HUDEP-2 (cell line): ENCODE results near the gene CSRNP2.

Source experiments
- DNase-seq, 76 experiments: peaks; one replicate each; lab custom pipeline; 2025; ENCODE audit not compliant: unreplicated experiment in 76 of 76; lab: John Stamatoyannopoulos, UW

CSRNP2 gene, protein sequence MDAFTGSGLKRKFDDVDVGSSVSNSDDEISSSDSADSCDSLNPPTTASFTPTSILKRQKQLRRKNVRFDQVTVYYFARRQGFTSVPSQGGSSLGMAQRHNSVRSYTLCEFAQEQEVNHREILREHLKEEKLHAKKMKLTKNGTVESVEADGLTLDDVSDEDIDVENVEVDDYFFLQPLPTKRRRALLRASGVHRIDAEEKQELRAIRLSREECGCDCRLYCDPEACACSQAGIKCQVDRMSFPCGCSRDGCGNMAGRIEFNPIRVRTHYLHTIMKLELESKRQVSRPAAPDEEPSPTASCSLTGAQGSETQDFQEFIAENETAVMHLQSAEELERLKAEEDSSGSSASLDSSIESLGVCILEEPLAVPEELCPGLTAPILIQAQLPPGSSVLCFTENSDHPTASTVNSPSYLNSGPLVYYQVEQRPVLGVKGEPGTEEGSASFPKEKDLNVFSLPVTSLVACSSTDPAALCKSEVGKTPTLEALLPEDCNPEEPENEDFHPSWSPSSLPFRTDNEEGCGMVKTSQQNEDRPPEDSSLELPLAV

DNA sequence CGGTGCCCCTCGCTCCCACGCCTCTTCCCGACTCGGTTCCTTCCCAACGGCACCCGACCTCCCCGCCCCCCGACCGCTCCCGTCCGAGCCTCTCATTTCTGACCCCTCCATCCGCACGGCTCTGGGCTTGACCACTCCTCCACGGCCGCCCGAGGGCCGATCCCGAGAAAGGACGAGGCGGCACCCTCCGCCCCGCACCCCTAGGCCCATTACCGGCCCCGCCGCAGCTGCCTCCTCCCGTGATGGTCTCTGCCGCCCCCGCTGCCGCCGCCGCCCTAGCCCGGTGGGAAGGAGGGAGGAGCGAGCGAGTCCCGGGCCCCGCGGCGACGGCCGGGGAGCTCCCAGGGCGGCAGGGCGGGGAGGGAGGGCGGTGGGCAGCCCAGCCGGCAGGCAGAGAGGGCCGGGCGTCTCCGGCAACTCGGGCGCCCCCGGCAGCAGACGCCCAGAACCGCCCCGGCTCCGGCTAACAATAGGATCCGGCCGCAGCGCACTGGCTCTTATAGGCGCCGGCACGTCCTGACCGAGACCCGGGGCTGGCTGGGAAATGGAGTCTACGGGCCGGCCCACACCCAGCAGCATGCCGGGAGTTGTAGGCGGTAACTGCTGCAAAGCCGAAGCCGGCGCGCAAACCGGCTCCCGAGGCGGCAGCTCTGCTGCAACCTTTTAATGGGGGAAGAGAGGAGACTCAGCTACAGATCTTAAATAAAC lies at the start of gene CSRNP2:
Gene CSRNP2 (minus strand): TSS at position 471 of the 708 bp plus-strand sequence. CDS start 7,035 bp downstream, outside the sequence.
- peak in 75 of 76 experiments; percentile 36 to 96 (median 89) for DNase-seq

DNA sequence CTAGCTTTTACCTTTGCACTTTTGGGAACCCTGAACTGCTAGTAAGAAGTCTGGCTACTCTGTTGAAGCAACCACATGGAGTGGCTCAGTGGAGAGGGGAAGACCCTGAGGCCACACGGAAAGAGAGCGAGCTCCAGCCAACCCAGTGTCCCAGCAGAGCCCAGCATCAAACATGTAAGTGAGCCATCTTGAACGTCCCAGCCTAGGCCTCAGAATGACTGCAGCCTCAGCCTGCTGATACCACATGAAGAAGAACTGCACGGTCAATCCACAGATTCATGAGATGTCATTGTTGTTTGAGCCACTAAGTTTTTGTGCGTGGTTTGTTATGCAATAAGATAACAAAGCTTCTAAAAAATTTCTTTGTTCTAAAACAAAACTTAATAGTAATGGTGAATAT lies 49.3 kb upstream of the CSRNP2 start:
- no peak for DNase-seq

DNA sequence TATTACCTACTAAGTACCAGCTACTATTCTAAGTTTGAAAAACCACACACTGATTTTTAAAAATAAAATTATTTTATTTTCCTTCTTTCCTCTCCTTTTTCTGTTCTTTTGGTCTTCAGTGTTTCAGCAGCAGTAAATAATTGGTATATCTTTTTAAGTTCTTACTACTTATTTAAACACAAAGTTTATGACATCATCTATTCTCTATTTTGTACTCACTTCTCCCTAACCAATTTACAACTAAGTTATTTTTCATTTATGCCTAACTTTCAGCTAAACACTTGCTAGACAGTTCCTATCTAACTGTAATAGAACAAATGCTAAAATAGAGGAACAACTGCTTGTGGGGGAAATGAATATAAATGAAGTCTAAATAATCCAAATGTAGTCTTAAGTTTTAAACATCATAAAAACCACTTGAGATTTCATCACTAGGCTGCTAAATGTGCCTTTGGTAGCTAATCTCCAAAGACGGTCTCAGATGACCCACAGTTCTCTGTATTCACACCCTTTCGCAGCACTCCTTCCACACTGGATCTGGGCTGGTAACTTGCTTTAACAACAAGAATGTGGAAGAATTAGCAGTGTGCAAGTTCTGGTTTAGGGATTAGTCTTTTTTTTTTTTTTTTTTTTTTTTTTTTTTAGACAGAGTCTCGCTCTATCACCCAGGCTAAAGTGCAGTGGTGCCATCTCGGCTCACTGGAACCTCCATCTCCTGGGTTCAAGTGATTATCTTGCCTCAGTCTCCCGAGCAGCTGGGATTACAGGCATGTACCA lies 48.5 kb upstream of the CSRNP2 start:
- DNase-seq, result no peak

DNA sequence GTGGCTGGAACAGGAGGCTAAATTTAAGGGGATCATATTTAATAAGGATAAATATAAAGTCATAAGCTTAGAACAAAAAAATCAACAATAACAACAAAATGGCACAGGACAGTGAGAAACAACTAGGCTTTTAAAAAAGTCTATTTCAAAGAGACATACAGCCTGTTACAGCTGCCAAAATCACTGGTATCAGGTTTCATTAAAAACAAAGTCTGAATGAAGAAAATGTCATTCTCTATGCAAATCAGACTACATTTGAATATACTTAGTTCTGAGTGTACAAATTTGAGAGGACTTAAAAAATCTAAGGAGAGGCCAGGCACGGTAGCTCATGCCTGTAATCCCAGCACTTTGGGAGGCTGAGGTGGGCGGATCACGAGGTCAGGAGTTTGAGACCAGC lies 45.5 kb upstream of the CSRNP2 start:
- DNase-seq, result no peak

DNA sequence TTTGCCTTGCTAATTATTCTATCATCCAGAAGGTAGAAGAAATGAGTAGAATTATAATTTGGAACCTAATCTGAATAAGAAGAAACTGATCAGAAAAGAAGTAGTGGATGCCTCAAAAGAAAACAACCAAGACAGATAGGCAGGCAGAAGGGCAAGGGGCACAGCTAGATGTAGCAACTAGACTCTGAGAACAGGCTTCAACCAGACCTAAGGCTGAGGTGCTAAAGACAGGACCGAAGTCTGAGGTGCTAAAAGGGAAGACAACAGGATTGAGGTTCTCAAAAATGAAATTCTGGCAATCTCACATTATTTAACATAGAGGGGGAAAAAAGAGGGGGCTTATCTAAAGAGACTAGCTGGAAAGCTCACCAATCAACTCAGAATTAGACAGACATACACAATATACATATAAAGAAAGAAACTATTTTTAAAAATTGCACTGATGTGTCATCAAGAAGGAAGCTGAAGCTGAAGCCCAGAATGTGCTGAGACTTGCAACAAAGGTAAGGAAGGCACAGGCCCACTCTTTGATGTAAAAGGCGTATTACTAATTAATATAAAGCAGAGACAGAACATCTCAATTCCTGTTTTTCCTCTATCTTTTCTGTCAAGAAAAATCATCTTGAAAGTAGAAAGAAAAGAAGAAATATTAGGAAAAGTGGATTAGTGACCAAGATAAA lies 43.8 kb upstream of the CSRNP2 start:
- DNase-seq, result no peak

DNA sequence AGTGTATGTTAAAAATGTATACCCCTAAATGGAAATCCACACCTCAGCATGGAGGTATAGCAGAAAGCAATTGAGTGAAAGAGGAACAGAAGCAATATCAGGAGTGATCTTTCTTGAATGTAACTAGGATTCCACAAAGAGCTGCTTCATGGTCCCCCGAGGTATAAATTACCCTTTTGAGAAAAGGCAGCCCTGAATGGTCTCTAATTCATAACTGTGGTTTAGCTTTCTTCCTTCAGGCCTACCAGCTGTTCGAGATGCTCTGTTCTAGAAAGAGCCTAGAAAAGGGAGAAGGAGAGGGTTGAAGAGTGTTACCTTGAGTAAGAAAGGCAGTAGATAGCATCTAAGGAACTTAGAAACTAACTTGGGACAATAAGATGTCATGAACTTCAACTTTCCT lies 42.9 kb upstream of the CSRNP2 start:
- no peak for DNase-seq

DNA sequence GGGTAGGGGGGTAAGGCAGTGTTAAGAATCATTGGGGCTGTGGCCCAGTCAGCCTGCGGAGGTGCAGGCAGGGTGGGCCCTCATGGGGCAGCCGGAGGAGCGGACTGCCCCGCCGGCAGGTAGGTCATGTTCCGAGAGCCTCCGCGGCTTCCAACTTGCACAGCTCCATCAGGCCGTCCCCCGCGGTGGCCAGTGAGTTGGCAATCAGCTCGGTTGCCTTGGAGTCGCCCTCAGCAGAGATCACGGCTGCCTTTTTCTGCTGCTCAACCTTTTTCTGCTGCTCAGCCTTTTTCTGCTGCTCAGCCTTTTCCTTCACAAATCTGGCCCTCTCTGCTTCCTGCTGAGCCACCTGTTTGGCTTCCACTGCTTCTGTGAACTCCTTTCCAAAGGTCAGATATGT lies 41.1 kb upstream of the CSRNP2 start:
- DNase-seq, result no peak

DNA sequence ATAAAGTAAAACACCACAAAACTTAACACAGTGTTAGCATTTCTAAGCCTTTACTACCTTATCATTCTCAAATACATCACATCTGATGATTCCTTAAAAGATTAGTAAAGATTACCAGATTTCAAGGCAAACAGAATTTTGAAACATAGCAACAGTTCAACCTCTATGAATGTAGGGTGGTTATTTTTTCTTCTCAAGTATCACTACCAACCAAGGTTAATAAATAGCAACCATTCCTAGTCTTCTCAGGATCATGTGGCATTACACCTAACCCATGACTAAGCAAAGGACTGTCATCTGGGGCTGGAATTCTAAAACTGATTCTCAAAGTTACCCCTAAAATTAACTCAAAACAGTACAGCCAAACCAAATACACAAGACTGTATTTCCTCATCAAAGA lies 39.4 kb upstream of the CSRNP2 start:
- DNase-seq, result no peak

DNA sequence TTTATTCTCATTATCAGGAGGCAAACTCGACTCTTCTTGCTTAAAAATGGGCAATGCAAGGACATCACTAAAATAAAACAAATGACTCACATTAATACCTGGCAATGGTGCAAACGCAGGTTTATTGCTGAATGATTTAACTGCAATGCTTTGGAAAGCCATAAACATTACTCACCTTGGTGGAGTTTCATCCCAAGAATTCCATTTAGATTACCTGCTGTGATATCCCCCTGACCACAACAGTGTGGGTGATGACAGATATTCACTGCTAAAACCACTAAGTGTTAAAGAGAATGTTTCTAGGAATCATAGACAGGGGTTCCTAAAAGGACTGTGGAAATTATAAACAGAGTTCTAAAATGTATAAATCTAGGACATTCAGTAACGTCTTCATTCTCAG lies 35.3 kb upstream of the CSRNP2 start:
- DNase-seq, result no peak

DNA sequence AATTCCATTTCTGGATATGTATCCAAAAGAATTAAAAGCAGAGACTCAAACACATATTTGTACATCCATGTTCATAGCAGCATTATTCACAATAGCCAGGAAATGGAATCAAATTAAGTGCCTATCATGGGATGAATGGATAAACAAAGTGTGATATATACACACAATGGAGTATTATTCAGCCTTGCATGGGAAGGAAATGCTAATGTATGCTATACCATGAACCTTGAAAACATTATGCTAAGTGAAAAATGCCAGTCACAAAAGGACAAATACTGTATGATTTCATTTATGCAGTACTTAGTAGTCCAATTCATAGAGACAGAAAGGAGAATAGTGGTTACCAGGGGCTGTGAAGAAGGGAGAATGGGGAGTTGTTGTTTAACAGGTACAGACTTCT lies 32.1 kb upstream of the CSRNP2 start:
- DNase-seq, result no peak

DNA sequence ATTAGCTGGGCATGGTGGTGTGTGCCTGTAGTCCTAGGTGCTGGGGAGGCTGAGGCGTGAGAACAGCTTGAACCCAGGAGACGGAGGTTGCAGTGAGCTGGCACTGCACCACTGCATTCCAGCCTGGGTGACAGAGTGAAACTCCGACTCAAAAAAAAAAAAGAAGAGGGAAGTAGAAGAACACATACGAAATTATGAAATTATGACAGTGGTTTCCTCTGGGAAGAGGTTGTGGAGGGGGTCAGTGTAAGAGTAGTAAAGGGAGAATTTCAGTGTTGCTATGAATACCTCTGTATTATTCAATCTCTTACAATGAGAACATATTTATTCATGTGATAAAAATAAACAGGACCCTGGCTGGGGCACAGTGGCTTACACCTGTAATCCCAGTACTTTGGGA lies 24.7 kb upstream of the CSRNP2 start:
- no peak for DNase-seq

DNA sequence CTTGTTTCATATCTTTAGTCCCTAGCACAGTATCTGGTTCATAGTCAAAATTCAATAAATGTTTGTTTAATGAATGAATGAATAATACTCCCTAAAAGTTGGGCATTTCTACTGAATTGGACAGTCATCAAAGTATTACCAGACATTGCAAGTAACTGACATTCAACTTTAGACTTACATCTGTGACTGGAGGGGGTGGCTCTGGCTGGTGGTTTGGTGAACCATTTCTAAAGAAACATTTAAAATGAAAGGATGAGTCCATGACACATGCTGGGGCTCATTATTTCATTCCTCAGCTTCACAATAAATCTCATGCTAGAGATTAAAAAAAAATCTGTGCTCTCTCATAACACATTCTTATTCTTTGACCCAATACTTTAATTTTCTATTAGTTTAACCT lies 20.6 kb upstream of the CSRNP2 start:
- no peak for DNase-seq

DNA sequence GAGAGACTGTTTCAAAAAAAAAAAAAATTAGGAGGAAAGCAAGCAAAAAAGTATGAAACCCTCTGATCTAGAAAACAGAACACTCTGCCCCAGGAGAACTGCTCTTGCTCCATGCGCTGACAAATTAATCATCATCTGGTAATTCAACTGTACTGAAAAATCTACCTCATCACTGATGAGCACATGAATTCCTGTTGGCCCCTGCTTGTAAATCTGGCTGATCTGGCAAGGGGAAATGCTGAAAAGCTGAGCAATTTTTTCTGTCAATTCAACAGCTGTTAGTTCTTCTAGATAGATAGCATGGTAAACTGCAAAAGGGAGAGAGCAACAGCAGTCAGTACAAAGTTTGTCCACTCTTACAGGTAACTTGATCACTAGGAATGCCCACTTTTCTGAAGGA lies 15.2 kb upstream of the CSRNP2 start:
- DNase-seq, result no peak

DNA sequence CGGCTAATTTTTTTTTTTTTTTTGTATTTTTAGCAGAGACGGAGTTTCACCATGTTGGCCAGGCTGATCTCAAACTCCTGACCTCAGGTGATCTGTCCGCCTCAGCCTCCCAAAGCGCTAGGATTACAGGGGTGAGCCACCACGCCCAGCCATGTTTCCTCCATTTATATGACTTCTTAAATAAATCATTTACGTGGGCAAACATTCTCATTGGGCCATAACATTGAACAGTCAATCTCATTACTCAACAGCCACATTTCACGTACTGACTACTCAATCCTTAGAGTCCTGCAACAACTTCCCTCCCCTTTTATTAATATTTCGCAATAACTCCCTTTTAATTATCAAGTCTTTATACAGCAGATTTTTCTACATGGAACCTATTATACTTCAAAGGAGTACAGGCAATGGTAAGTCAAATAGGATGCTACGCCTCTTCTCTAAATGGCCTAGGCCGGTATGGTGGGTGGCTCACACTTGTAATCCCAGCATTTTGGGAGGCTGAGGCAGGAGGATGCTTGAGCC lies 7.4 kb upstream of the CSRNP2 start:
- DNase-seq, result no peak

DNA sequence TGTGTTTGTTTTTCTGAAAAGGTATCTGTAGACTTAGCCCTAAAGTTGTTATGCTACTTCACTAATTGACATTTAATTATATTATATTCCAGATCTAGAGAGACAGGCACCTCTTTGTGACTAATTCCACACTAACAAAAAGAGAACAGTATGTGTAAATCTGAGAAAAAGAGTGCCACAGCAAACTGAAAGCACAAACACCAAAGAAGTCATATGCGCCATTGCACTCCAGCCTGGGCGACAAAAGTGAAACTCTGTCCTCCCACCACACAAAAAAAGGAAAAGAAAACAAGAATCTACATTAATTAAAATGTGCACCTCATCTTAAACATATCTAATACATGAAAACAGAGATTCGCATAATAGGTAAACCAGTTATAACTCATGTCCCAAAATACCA lies 4.4 kb upstream of the CSRNP2 start:
- DNase-seq, result no peak

DNA sequence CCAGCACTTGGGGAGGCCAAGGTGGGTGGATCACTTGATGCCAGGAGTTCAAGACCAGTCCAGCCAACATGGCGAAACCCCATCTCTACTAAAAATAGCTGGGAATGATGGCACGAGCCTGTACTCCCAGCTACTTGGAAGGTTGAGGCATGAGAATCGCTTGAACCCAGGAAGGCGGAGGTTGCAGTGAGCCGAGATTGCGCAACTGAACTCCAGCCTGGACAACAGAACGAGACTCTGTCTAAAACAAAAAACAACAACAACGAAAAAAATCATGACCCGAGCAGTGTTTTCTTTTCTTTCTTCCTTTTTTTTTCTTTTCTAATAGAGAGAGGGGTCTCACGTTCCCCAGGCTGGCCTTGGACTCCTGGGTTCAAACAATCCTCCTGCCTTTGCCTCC lies 3.5 kb upstream of the CSRNP2 start:
- DNase-seq, result no peak

DNA sequence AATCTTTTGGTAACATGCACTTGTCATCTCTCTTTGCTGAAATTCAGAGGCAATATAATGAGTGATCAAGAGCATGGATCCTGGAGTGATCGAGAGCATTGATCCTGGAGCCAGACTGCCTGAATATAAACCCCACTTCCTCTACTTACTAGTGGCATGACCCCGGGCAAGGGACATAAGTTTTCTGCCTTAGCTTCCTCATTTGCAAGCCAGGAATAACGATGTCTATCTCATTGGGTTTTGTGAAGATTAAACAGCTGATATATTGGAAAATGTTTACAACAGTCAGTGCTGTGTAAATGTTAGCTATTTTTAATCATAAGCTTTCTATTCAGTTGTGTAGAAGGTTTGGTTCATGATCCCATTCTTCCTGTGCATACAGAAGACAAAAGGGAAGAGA lies 2.4 kb upstream of the CSRNP2 start:
- DNase-seq, result no peak

DNA sequence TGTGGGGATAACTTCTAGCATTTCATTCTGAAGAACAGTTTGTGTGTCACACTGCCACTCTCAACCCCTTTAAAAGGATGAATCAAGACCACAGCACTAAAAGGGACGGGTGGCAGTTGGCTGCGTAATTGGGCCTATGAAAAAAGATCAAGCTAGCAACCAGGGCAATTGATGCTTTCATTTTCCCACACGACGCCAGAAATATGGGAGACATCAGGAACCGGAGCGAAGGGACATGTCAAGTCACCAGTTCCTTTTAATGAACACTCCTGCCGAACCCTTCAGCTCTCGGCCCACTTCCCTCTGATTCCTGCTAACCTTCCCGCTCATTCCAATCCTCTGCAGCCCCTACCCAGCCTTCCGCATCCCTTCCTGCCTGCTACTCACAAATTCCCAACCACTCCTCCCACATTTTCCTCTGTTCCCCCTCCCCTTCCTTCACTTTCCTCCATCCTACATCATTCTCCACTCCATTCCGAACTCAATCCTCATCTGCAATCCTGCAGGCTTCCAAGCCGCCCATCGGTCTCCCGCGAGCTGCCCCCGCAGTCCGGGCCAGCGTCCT lies 753 bp downstream of the CSRNP2 start:
- DNase-seq, result peak in 1 of 76 experiments; percentile 2

DNA sequence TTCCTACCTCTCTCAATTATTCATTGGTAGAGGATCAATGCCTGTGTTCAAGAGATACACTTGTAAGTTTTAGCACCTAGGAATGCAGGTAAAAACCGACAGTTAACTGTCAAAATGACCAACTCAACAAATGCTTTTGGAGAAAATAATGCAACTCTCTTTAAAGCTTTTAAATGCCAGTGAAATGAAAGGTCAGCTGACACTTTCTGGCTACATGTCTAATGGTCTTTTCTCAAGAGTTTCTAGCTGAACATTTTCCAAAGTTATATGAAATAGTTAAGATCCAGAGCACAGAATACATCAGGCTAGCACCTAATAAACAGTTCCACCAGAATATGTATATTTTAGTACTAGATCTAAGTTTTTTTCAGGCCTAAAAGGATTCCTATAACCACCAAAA lies 2.0 kb downstream of the CSRNP2 start:
- DNase-seq, result no peak

DNA sequence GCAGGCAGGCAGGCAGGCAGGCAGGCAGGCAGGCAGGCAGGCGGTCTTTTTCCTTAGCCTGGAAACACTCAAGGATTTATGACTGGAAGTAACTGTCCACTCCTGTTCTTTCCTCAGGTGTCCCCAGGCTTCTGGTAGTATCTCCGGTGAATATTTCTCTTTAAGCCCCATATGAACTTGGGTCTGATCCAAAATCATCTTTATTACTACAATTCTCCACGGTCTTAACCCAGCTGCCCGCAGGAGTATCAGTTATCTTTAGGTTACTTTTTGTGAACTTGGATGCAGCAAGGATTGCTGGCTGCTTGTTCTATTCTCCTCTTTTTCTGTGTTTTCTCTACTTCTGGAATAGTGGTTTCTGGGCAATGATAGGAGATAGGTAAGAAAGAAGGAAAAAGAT lies 3.3 kb downstream of the CSRNP2 start:
- no peak for DNase-seq
